ENCODE measurements around the gene TSHZ2. TPM values are rescaled to one million over a fixed set of nuclear protein-coding genes. Genes with fewer than 3 reads are reported as not detected.

TSHZ2 gene
- total and polyA plus RNA-seq, 12 donors, result 1.5 to 6.2 (median 4.5) TPM

- no peak overlapping the region for H3K27ac ChIP-seq
- DNase-seq, result no peak
- no peak for ATAC-seq
- intact Hi-C loops (cut with DNase I), result no loop called here
- H3K36me3 ChIP-seq, result no peaks in the 10 kb centered on the region
- no peak overlapping the region for H3K4me3 ChIP-seq
- TF ChIP-seq CTCF (IDR thresholded peaks at IDR 0.05), result no peak
- peaks cover 0 to 3% (median 0%) of the 10 kb centered on the region in 7 donors for H3K27me3 ChIP-seq
- peaks cover 0 to 3% (median 0%) of the 10 kb centered on the region in 9 donors for H3K4me1 ChIP-seq
- H3K9me3 ChIP-seq, result no peaks in the 10 kb centered on the region
These were observed 54.9 kb downstream of the TSHZ2 start for GRCh38 chr20:53027089-53027488.

- intact Hi-C loops (cut with DNase I), result no loop called here
- ATAC-seq, result no peak
- no peaks in the 10 kb centered on the region for H3K9me3 ChIP-seq
These were observed 56.3 kb downstream of the TSHZ2 start for GRCh38 chr20:53028337-53029007.

GRCh38 chr20:53030061-53030460, 57.9 kb downstream of the TSHZ2 start:
- no peak for TF ChIP-seq CTCF (IDR thresholded peaks at IDR 0.05)
- no peak for DNase-seq
- WGBS, 2 donors, result 59 to 79% methylated on average over 3 of the region's 3 CpGs
- peaks cover 0 to 12% (median 0%) of the 10 kb centered on the region in 9 donors for H3K4me1 ChIP-seq
- no peaks in the 10 kb centered on the region for H3K36me3 ChIP-seq
- peaks cover 0 to 3% (median 0%) of the 10 kb centered on the region in 7 donors for H3K27me3 ChIP-seq
- H3K9me3 ChIP-seq, result no peaks in the 10 kb centered on the region
- no peak overlapping the region for H3K4me3 ChIP-seq
- intact Hi-C loops (cut with DNase I), result no loop called here
- H3K27ac ChIP-seq, result peak overlapping the region in 1 of 10 donors; percentile 8
- ATAC-seq, result no peak

More at GRCh38 chr20:53028337-53029007, 56.3 kb downstream of the TSHZ2 start:
- TF ChIP-seq CTCF (IDR thresholded peaks at IDR 0.05), result no peak
- Histone ChIP-seq H3K4me3 (no peak overlapping the region), H3K36me3 (no peaks in the 10 kb centered on the region), H3K27ac (no peak overlapping the region), H3K27me3 (peaks cover 0 to 3% (median 0%) of the 10 kb centered on the region in 7 donors), H3K4me1 (peaks cover 0 to 12% (median 0%) of the 10 kb centered on the region in 9 donors)
- no peak for DNase-seq
- 93 to 96% methylated on average over 6 of the region's 6 CpGs for WGBS, 2 donors

- no peaks in the 10 kb centered on the region for H3K9me3 ChIP-seq
- no peak overlapping the region for H3K4me3 ChIP-seq
- no peak for TF ChIP-seq CTCF (IDR thresholded peaks at IDR 0.05)
- H3K4me1 ChIP-seq, result peaks cover 0 to 15% (median 0%) of the 10 kb centered on the region in 9 donors
- peak overlapping the region in 5 of 10 donors; percentile 18 to 55 (median 55) for H3K27ac ChIP-seq
- DNase-seq (no peak), ATAC-seq (peak in 1 of 8 donors; percentile 19)
- intact Hi-C loops (cut with DNase I), result no loop called here
- 79 to 84% methylated on average over 11 of the region's 11 CpGs for WGBS, 2 donors
- peaks cover 0 to 3% (median 0%) of the 10 kb centered on the region in 7 donors for H3K27me3 ChIP-seq
- H3K36me3 ChIP-seq, result no peaks in the 10 kb centered on the region
These were observed 59.9 kb downstream of the TSHZ2 start for GRCh38 chr20:53032046-53032445.

Measured in heart right ventricle (tissue), 16 donors.